GM18517 (cell line): Measurements from ENCODE around the gene SF3B5.
"Not testable (repeated sequence)": the region's sequence is repeated elsewhere in the genome, so short reads cannot be mapped to it uniquely, and the experiment has no call there.

Source experiments
- ATAC-seq: cut with Tn5 transposase; IDR thresholded peaks from one replicate; pipeline ENCODE4 v1.9.1; 2021; ENCODE audit warnings: mild to moderate bottlenecking, moderate library complexity; ENCODE audit not compliant: unreplicated experiment

Gene SF3B5

DNA sequence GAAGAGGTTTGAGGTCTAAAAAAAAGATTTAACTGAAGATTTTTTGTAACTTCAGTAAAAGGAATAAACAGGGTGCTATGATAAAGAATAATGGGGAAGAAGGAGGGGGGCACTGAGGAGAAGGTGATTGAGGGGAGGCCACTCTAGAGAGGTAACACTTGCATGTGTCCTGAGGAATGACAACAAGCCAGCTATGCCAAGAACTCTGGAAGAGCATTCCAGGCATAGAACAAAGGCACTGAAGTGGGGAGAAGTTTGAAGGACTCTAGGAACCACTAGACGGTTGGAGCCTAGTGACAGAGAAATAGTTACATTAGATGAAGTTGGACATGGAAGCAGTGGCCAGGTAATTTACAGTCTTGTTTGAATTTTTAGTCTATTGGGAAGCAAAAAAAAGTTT is 10.8 kb upstream of the SF3B5 start:
- ATAC-seq, result no peak

DNA sequence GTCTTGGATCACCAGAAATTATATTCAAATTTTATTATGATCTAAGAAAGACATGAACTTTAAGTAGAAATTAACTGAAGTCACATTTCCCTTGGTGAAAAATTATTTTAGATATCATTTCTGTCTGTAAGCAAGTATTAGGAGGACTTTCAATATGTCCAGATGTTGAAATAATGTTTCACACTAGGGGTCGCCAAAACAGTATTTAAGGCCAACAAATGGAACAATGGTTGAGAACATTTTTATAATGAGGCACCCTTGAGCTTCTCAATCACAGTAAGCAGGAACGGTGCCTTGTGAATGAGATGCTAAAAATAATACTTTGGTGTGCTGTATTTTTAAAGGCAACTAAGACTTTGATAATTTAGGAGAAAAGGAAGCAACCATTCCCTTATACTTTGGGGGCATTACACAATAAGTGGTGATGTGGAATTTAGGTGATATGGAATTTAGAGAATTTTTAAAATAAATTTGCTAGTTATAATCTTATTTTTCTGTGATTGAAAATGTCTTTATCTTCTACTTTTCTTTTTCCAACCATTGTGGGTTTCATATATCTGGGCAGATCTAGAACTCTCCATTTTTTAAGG is 9.6 kb upstream of the SF3B5 start:
- ATAC-seq, result peak; percentile 90

DNA sequence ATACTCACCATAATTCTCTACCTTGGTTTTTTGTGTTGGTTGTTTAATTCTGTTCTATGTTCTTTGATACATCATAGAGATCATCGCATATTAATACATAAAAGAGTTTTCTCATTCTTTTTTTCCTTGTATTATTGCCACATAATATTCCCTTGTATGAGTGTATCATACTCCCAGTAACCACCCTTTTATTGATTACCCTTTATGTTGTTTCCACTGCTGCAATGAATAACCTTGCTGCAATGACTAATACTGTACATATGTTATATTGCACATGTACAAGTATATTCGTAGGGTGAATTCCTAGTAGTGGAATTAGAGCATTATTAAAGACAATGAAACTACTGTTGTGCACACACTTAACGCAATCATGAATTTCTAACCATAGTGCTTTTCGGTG is 9.1 kb upstream of the SF3B5 start:
- ATAC-seq, result no peak

DNA sequence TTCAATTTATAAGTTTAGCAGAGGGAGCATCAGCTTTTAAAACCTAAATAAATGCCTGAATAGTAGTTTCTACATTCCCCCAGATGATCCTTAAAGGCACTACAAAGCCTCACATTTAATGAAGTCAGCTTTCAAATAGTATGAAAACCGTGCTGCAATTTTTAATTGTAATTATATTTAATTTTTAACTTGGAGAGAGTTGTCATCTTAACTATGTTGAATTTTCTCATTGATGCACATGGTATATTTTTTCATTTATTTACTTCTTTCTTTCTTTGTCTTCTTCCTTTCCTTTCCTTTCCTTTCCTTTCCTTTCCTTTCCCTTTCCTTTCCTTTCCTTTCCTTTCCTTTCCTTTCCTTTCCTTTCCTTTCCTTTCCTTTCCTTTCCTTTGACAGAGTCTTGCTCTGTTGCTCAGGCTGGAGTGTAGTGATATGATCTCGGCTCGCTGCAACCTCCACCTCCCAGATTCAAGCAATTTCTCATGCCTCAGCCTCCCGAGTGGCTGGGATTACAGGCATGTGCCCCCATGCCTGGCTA is 7.7 kb upstream of the SF3B5 start:
- no peak for ATAC-seq

DNA sequence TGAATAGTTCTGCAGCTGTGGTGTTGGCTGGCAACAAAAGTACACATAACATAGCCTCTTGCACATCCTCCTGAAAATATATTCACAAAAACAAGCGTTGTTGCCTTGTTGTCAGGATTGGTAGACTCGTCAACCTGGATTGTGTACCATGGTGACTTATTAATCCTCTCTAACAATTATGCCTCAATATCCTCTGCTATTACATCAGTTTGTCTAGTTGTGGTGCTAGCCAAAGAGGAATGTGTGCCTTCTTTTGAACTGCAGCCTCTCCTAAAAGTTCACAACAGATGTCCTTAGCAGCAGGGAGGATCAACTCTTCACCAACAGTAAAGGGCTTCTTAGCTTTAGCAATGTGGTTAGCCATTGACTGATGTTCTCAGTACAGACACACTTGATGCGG is 3.6 kb upstream of the SF3B5 start:
- no peak for ATAC-seq

DNA sequence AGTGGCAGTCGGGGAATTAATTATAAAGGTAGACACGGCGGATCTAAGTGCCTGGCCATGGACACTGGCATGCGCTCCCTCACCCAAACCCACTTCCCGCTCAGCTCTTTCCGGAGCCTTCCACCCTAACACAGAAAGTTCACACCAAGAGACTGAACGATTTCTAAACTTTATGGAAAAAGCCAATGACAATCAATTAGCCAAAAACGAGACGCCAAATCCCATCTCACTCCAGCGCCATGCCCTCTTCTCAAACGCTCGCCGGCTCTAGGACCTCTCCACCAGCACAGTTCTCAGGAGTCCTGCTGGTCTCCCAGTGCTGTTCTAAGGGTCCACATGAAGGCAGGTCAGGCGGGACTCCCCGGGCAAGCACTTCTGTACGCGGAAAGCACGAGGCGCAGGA is 641 bp downstream of the SF3B5 start:
- ATAC-seq, result no peak

DNA sequence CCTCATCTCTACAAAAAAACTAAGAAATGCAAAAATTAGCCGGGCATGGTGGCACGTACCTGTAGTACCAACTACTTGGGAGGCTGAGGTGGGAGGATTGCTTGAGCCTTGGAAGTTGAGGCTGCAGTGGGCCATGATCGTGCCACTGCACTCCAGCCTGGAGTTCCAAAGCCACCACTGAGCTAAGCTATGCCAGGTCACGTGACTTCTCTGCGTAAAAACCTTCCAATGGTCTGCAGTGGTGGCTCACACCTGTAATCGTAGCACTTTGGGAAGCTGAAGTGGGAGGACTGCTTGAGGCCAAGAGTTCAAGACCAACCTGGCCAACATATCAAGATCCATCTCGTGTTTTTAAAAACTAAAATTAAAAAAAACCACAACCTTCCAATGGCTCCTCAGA is 1.7 kb downstream of the SF3B5 start:
- ATAC-seq, result no peak

DNA sequence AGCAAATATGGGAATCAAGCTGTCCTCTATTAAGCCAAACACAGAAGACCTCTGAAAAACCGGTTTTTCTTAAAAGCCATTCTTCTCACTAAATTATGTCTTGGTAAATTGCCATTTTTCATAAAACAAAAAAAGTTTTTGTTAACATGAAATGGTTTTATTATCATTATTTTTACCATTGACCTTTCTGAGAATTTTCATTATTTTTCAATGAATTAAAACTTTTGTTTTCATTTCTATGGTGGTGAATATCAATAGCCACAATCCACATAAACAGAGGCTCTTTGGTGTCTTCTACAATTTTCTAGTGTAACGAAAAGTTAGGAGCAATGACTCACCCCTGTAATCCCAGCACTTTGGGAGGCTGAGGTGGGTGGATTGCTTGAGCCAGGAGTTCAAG is 2.1 kb downstream of the SF3B5 start:
- no peak for ATAC-seq

DNA sequence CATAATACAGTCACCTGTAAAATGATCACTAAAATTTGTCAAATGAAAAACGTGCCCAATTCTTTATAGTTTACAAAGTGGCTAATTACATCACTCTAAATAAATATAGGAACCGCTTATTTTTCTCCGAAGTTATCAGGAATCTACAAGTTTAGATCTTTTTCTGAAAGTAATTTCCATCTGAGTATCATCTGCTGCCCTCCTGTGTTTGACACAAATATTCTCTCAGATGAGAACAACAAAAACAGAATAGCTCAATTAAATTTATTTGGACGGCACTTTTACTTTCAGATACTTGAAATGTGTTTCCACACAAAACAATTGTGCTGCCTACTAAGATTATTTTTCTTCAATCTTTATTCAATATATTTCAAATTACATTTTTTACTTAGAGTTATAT is 5.0 kb downstream of the SF3B5 start:
- no peak for ATAC-seq

DNA sequence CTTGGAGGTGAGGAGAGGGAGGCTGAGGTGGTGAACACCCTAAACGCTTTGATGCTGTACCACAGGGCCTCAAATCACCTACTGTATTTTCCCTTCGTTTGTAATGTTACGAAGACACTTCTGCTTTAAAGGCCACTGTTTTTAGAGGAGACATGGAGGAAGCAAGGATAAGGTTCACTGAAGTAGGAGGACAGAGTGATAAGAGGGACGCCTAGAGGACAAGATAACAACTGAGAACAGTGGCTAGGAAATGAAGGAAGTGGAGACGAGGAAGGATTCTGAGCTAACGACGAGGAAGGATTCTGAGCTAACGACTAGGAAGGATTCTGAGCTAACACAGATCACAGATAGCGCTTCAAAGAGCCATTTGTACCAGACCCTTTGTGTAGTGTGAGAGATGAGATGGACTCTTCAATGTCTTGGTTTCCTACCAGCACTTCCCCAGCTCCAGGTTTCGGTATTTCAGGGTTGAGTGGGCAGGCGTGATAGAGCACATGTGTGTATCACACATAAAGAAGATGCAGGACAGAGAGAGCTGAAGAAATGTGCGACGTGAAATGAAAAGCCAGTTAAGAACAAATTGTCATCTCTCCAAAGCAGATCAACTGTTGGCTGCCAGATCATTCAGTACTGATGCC is 7.5 kb downstream of the SF3B5 start:
- ATAC-seq, result peak; percentile 58

DNA sequence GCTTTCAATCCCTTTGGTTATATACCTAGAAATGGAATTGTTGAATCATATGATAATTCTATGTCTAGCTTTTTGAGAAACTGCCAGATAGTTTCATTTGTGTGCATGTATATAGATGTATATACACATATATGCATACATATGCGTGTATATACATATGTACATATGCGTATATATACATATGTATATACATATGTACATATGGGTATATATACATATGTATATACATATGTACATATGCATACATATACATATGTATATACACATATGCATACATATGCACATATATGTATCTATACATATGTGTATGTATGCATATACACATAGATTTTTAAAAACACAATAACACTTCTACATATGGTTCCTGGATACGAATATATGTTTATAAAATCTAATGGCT is 8.4 kb downstream of the SF3B5 start:
- no peak for ATAC-seq

DNA sequence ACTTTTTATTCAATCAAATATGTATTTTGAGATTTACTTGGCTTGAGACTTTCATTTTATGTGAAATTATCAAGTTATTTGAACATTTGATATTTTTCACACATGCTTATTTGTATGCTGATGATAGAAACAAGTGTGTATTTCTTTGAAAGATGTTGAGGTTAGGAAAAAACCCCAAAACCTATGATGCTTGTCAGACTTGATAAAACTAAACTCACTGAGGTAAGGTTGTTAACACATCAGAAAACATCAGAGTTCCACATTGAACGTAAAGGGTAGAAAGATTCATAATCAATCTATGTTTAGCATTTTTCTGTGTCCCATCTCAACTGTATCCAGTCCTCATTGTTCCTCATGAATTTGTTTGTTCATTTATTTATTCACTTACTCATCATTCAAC is 12.2 kb downstream of the SF3B5 start:
- ATAC-seq, result no peak

DNA sequence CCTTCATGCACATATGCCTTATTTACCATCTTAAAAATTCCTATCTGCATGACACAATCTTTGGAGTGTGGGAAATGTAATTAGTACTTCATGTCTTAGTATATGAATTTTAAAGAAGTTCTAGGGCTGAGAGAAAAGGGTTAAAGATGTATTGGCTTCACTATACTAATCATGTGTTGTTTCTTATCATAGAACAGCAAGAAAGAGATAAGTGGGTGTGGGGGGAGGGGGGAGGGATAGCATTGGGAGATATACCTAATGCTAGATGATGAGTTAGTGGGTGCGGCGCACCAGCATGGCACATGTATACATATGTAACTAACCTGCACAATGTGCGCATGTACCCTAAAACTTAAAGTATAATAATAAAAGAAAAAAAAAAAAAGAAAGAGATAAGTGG is 13.0 kb downstream of the SF3B5 start:
- ATAC-seq, result not testable (repeated sequence)

DNA sequence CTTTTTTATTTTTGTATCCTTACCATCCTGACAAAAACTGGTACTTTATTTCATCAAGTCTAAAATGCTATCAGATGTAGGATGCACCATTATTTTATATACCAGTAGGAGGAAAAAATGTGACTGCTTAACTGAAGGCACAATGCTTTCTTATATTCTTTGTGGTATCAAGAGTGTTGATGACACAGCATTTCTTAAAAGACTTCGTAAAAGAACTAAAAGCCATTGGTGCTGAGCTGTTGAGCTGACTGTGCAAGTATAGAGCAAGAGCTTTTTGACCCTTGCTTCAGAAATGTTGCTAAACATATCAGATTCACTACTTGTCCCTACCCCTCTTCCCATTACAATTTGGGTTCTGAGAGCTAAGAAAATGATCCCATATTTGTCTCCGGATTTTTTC is 17.5 kb downstream of the SF3B5 start:
- no peak for ATAC-seq

DNA sequence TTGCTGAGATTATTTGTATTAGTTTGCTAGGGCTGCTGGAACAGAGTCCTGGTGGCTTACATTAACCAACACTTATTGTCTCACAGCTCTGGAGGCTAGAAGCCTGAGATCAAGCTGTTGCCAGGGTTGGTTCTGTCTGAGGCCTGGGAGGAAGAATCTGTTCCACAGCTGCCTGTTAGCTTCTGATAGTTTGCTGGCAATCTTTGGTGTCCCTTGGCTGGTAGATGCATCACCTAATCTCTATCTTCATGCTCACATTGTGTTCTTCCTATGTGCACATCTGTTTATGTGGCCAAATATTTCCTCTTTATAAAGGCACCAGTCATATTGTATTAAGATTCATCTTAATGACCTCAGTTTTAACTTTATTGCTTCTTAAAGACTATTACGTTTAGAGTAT is 19.5 kb downstream of the SF3B5 start:
- no peak for ATAC-seq

DNA sequence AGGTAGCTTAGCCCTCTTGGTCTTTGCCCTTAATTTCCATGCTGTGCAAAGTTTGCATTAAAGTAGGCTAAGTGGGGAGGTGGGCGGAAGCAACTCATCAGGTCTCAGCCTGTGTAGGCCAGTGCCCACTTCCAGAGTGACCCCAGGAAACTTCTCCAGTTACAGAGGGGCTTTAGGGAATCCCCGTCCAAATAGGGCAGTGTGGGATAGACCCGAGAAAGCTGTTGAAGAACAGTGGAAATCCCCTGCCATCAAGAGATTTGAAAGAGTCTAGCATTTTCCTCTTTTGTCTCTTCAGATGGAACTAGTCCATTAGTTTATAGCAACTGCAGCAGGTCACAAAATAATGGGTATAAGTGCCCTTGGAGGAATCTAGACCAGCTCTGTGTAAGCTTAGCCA is 20.2 kb downstream of the SF3B5 start:
- ATAC-seq, result no peak

DNA sequence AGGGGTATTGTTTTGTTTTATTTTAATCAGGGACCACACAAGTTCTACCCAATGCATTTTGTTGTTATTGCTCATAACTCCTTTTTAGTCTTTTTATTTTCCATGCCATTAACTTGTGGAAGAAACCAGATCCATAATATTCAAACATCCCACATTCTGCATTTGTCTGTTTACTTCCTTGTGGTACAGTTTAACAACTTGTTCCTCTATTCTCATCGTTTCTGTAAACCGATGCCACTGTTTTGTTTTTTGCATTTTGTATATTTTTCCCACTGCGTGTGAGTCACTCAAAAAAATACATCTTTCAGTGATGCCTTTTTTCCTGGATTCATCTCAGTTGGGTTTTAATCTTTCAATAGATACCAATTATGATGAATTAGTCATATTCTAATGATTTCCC is 22.3 kb downstream of the SF3B5 start:
- ATAC-seq, result no peak

DNA sequence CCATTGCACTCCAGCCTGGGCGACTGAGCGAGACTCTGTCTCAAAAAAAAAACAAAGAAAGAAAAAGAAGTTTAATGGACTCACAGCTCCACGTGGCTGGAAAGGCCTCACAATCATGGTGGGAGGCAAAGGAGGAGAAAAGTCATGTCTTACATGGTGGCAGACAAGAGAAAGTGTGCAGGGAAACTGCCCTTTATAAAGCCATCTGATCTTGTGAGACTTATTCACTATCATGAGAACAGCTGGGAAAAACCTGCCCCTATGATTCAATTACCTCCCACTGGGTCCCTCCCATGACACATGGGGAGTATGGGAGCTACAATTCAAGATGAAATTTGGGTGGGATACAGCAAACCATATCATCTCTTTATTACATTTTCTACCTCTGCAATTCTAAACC is 25.9 kb downstream of the SF3B5 start:
- no peak for ATAC-seq

DNA sequence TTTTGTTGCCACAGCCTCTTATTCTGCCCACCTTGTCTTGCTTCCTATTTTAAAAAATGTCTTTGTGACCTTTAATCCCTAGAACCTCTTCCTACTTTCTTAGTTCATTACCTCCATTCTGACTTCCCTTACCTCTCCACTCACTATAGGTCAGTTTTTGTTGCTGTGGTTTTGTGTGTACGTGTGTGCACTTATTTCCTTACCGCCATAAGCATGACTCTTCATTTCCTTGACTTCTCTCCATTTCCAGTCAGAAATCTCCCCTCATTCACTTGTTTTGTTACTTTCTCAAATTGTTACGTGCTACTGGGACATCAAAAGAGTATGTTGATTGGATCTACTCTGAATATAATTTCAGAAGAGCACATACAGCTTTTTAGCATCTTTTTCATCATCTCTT is 26.6 kb downstream of the SF3B5 start:
- ATAC-seq, result no peak

DNA sequence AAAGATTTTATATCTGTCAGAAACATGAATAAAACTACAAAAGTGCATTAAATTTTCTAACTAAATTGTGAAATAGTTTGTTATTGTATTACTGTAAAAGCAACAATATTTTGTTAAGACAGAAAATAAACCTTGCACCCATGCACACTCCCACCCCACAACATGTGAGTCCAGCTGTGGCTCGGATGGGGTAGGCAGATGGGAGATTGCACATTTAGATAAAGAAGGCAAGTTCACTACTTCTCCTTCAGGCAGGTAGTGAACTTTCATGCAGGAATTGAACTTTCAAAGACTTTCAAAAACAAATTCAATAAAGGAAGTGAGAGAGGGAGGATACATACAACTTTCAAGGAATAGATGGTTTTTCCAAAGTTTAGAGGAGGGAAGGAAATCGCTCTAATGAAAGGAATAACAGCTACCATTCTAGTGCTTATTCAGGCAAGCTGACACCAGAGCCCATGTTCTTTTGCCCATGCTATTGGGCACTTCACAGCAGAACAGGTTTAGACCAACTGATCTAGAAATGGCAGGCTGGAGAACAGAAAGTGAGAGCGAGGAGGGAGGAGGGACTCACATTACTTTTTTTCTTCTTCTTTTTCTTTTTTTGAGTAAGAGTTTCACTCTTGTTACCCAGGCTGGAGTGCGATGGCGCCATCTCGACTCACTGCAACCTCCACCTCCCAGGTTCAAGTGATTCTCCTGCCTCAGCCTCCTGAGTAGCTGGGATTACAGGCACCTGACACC is 28.5 kb downstream of the SF3B5 start:
- ATAC-seq, result peak; percentile 59

DNA sequence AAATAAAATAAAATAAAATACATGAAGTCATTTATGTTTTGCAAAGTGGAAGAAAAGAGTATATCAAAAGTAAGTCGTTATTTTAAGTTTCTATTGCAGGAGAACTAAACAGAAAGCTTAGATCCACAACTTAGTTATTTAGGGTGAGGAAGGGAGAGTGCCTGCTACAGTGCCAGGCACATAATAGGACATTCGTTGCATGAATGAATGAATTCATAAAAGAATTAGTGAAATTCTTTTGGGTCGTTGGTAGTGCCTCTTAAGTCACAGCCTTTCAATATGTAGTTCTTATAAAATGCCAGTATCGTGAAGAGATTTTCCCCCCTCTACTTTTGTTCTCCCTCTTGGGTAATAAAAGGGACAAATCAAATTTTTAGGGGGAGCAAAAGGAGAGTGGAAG is 29.1 kb downstream of the SF3B5 start:
- no peak for ATAC-seq

DNA sequence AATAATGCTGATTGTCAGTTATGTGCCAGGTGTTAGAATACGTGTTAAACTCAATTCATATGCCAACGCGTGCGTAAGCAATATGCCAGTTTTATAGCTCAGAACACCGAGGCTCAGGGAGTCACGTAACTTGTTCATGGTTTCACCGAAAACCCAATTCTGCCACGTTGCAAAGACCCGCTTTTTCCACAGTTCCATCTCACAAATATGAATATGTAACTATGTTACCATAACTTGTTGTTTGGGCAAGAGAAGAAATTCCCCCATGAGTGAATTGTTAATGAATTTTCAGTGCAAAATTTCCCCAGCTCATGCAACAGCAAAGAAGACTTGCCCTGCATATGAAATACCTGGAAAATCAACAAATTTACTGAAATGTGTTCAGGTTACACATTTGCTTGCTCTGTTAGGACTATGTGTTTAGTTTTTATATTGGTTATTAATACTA is 30.1 kb downstream of the SF3B5 start:
- peak; percentile 3 for ATAC-seq
